ENCODE data around the gene ITPK1.

Gene ITPK1

DNA sequence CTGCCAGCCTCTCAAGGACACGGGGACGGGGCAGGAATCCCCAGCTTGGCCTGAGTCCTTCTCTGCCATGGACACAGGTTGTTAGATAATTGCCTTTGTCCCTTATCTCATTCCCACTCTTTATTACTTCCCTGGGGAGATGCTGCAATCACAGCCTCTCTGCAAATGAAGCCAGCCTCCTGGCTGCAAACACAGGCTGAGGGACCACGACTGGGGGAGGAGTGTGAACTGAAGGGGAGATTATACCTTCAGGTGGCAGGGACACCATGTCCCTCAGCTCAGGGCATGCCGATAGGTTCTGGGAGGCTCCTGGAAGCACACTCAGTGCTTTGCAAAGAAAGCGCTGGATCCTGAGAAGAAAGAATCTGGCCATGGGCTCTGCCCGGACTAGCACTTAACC, 208.9 kb downstream of the ITPK1 start:
- no peak for DNase-seq

DNA sequence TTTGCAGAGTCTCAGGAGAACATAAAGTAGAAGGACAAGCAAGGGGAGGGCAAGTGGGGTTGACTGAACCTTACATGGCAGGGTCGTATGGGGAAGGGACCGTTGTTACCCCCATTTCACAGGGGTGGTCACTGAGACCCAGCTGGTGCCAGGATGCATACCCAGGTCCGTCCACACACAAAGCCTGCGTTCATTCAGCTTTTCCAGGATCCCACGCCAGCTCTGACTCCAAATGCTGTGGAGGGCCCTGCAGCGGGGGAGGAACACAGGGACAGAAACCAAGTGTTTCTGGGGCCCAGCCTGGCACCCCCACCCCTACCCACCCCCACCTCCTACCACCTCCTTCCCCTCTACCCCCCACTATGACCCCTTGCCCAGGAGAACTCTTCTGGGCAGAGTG, 209.3 kb downstream of the ITPK1 start:
- DNase-seq: no peak

DNA sequence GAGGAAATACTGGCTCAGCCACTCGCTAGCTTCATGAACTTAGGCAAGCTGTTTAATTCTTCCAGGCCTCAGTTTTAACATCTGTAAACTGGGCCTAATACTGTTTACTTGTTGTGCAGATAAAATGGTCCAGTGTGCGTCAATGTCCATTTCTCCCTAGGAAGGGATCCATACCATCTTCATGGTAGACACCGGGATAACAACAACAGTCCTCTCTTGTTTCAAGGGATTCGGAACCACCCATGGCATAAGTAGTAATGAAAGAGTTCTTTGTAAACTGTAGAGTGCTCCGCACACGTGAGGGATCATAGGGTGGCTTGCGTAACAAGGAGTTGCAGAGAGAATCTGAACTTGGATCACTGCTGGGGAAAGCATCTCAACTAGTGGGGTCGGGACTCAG, 210.1 kb downstream of the ITPK1 start:
- DNase-seq: no peak

DNA sequence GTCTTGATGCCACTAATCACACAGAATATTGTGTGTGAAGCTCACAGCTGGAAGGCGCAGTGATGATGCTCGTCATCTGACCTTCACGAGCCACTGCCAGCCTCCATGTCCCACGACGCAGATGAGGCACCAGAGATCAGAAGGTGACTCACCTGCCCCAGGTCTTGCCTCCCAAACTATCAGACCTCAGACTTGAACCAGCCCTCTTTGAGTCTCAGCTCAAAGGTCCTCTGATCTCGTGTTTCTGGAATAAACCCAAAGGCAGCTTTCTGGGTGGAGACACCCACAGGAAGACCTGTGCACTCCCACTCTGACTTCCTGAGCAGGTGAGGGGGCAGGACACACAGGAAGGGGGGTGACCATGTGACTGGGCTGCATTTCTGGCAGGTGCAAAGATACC, 212.4 kb downstream of the ITPK1 start:
- DNase-seq: no peak

DNA sequence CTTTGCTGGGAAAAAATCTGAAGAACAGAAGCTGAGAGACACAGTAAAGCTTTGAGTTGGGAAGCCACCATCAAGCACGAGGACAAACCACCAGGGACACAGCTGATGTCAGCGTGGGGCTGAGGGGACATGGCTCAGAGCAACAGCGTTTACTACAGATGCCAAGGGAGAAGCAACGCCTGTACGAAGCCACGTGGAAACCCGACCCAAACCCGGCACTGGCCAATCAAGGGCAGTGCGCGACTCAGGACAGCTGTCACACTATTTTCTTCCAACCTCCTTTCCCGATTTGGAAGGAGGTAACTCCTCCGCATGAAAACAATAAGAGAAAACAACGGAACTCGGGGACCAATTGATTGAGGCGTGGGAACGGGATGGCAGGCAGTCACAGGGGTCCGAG, 213.0 kb downstream of the ITPK1 start:
- no peak for DNase-seq

DNA sequence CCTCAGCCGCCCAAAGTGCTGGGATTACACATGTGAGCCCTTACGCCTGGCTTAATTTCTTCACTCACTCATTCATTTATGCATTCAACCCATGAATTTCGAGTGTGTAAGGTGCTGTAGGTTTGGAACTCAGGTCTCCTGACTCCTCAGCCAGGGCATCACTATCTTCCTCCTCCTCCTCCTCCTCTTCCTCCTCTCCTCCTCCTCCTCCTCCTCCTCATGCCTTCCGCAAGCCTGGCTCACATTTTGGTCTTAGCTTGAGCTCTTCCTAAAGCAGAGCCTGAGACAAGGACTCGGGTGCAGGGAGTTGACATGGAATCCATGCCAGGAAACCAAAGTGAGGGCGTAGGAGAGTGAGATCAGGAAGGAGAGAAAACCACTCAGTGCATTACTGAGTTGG, 213.5 kb downstream of the ITPK1 start:
- no peak for DNase-seq

DNA sequence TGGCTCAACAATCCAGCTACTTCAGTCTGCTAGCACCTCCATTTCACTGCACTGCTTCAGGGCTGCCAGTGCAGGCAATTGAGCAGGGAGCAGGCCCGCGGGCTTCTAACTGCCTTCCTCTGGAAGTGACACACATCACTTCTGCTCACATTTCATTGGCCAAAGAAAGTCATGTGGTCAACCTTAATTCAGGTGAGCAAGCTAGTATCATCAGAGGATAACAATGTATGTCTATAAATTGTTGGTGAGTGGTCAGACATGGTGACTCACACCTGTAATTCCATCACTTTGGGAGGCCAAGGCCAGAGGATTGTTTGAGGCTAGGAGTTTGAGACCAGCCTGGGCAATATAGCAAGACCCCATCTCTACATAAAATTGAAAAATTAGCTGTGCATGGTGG, 215.1 kb downstream of the ITPK1 start:
- DNase-seq: no peak

DNA sequence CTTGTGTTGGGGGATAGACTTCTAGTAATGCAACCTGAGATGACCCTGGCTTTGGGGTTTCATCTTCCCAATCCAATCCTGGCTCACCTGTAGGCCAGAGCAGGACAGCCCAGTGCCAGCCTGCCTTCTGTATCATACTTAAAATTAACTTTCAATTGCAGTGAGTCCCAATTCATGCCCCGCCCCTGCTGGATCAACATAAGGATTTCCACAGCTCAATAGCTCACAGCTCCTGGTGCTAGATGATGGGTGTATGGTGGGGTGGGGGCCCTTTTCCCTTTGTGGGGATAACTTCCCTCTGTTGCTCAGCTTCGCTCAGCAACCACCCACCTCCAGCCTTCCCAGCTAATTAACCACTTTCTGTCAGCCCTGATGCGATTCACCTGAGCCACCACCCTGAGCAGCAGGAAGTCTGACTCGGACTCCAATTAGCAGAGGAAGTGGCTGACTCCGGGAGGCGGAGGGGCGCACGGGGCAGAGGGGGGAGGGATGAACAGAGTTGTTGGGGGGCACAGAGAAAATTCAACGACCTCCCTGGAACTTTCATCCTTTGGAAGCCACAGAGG, 217.1 kb downstream of the ITPK1 start:
- DNase-seq: no peak

DNA sequence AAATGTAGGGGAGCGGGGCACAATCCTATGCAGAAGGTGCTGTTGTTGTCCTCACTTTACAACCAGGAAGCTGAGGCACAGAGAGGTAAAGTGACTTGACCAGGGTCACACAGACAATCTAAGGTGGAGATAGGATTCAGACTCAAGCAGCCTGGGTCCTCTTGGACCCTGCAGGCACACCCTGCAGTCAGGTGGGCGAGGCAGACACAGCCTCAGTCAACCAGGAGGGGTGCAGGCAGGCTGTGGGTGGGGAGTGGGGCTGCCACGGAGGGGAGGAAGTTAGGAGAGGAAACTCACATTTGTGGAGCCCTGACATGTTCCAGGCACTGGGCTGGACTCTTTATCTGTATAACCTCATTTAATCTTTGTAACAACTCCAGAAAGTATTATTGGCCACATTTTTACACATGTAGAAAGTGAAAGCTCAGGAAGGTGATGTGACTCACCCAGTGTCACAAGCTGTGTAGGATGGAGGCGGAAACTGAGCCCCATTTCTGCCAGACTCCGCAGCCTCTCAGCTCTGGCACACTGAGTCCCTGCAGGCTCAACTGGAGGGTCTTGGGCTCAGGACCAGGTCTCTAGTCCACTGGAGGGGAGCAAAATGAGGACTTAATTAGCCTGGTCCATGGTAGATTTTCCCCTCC, 217.7 kb downstream of the ITPK1 start:
- DNase-seq: no peak

DNA sequence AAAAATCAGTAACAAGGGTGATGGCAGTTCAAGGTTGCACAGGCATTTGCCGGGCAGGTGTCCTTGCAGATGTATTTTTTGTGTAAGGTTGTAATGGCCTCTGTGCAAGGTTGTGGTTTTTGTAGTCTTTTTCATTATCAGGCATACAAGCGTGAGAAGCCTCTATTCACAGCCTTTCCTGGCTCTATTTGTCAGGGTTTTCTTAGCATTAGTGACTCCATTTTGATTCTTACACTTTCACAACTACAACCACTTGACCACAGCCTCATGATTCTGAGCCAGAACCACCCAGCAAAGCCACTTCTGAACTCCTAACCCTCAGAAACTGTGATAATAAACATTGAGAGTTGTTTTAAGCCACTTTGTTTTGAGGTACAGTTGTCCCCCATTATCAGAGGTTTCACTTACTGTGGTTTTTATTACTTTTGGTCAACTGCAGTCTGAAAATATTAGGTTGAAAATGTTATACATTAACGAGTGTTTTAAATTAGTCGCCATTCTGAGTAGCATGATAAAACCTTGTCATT, 220.3 kb downstream of the ITPK1 start:
- no peak for DNase-seq

DNA sequence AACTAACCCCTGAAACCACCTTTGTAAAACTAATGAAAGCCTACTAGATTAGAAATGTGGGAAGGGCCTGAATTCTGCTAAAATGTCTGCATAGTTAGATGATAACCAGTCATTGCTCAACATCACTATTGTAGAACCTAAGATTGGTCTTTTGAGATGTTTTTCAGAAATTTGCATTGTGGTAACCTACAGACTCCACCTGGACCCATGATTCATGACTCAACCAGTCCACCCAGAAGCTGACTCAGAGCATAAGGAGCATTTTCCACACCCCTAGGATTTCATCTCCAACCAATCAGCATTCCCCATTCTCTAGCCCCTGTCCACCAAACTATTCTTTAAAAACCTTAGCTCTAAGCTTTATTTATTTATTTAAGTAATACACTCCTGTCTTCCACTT, 223.1 kb downstream of the ITPK1 start:
- no peak for DNase-seq

DNA sequence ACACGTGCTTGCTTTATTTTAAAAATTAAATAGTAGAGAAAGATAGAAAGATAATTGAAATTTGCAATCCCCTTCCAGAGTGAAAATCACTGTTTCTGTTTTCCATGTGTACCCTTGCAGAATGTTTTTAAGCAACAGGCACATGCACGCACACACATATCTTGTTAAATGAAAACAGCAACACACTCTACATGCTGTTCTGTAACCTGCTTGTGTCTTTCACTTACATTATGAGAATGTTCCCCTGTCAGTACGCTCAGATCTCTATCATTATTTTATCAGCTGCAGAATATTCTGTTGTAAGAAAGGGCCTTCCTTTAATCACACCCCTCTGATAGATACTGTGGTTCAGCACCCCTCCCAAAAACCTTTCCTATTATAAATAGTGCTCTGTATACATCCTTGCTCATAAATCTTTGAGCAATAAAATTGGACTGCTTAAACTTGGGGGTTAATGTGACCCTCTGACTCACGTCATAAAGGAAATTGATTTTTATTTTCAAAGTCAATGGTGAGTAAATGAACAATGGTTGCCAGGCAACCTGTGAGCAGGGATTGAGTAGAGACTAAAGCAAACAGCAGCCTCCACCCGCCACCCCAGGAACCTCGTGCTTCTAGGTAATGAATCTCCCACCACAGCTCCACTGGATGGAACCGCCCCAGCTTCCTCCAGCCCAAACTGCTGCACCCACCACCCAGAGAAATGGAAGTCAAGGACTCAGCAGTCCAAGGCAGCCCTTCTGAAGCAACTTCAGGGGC, 224.7 kb downstream of the ITPK1 start:
- peak; percentile 77 for DNase-seq

DNA sequence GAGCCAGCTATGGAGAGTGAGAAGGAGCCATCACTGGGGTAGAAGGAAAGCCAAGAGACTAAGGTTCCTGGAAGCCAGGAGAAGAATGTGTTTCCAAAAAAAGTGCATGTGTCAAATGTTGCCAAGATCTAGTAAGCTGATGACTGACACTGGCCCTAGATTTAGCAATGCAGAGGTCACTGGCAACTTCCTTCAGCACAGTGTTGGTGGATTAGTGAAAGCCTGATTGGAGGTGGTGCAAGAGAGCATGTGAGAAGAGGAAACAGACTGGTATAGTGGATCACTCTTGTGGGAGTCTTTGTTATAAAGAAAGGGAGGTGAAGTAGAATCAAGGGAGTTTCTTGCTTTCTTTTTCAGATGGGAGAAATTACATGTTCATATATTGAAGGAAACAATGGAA, 226.8 kb downstream of the ITPK1 start:
- DNase-seq: no peak

DNA sequence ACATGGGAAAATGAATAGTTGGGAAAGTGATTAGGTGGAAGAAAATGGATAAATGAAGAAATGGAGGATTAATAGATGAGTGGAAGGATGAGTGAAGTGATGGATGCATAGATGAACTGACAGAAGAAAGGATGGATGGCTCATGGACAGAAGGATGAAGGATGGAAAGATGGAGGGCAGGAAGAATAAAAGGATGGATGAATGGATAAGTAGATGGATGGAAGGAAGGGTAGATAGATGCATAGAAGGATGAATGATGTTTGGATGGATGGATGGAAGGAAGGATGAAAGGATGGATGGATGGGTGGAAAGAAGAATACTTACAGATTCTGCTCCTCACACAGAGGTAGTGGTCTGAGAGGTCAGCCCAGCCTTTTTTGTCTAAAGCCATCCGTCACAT, 228.6 kb downstream of the ITPK1 start:
- DNase-seq: no peak

Measured in NCI-H510A (cell line).